NB4 (cell line): Measurements from ENCODE around the gene GJA3.

Experiments
- MYC ChIP-seq: IDR thresholded peaks from 2 replicates; pipeline ENCODE4 v1.6.1; 2011; ENCODE audit warnings: low read depth, low read length
- POLR2A ChIP-seq: IDR thresholded peaks from 2 replicates; pipeline ENCODE4 v1.6.1; 2011; ENCODE audit warnings: mild to moderate bottlenecking; ENCODE audit not compliant: insufficient read length; ENCODE audit errors: extremely low read depth
- TF ChIP-seq, protein P1 (sequence below): IDR thresholded peaks from one replicate; pipeline ENCODE4 v1.5.1; 2012; ENCODE audit warnings: low read depth, low read length
- TF ChIP-seq, protein P2 (sequence below): IDR thresholded peaks from 2 replicates; pipeline ENCODE4 v1.6.1; 2011; ENCODE audit warnings: low read depth, low read length

DNA sequence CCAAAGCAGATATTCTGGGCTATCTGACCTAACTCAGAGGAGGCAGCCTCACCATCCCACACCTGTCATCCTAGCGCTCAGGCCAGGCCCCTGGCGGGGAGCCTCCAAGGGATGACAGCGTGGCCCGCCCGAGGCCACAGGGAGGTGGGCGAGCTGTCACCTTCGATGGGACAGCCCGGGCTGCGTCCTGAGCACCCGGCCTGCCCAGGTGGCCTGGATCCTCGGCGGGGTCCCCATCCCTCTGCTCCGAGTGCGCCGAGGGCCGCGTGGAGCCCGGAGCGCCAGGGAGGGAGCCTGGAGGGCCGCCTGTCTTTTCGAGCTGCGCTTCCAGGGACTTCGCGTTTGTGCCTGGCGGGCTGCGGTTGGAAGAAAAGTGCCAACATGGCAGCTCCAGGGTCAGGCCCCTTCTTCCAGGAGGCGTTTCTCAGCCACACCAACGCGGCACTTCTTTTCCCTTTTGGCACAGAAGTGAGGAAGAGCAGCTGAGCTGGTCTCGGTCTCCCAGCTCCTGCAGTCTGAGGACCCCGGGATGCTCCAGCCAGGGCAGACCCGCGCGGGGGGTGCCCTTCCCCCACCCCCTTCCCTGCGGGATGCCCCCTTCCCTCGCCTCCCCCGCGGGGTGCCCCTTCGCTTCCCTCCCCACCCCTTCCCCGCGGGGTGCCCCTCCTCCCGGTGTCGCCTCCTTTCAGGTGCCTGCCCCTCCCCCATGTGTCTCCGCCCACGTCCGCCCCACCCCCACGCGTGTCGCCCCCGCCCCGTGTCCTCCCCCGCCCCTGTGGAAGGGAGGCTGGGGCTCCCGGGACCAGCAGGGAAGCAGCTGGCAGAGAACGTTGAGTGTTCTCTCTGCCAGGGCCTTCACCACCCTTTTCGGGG, 42.3 kb downstream of the GJA3 start:
- TF ChIP-seq MYC (no peak), POLR2A (no peak)
- TF ChIP-seq, protein P1, sequence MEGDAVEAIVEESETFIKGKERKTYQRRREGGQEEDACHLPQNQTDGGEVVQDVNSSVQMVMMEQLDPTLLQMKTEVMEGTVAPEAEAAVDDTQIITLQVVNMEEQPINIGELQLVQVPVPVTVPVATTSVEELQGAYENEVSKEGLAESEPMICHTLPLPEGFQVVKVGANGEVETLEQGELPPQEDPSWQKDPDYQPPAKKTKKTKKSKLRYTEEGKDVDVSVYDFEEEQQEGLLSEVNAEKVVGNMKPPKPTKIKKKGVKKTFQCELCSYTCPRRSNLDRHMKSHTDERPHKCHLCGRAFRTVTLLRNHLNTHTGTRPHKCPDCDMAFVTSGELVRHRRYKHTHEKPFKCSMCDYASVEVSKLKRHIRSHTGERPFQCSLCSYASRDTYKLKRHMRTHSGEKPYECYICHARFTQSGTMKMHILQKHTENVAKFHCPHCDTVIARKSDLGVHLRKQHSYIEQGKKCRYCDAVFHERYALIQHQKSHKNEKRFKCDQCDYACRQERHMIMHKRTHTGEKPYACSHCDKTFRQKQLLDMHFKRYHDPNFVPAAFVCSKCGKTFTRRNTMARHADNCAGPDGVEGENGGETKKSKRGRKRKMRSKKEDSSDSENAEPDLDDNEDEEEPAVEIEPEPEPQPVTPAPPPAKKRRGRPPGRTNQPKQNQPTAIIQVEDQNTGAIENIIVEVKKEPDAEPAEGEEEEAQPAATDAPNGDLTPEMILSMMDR: no peak
- TF ChIP-seq, protein P2, sequence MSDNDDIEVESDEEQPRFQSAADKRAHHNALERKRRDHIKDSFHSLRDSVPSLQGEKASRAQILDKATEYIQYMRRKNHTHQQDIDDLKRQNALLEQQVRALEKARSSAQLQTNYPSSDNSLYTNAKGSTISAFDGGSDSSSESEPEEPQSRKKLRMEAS: no peak
